Measurements from ENCODE around the gene PDZD2. TPM values are rescaled to one million over a fixed set of nuclear protein-coding genes. Genes with fewer than 3 reads are reported as not detected.

The PDZD2 gene
- total RNA-seq, 2 donors from 2014 or later = 1.4 to 3.0 TPM

GRCh38 chr5:31620026-31620425, 18.9 kb upstream of the PDZD2 start:
- H3K4me1 Mint-ChIP-seq = peaks cover 5% of the 10 kb centered on the region
- H3K27me3 Mint-ChIP-seq = peaks cover 25% of the 10 kb centered on the region
- no peak overlapping the region for H3K4me3 Mint-ChIP-seq
- H3K27ac Mint-ChIP-seq = no peak overlapping the region
- no peak for ATAC-seq
- H3K9me3 ChIP-seq (ENCODE audit: control insufficient read depth, low read length, poor library complexity, severe bottlenecking) = no peaks in the 10 kb centered on the region
- no peaks in the 10 kb centered on the region for H3K36me3 Mint-ChIP-seq (ENCODE audit: low read depth)
- DNase-seq = no peak

DNA sequence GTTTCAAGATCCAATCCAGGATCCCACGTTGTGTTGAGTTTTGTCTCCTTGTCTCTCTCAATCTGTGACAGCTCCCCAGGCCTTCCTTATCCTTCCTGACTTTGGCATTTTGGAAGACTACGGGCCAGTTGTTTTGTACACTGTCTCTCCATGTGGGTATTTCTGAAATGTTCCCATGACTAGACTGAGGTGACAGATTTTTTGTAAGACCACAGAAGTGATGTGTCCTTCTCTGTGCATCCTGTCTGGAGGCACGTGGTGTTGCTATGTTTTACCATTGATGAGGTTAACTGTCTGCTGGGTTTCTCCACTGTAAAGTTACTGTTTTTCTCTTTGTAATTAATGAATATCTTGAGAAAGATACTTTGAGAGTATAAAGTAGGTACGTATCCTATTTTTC, 15.7 kb upstream of the PDZD2 start:
- no peaks in the 10 kb centered on the region for H3K9me3 ChIP-seq (ENCODE audit: control insufficient read depth, low read length, poor library complexity, severe bottlenecking)
- H3K27ac Mint-ChIP-seq = no peak overlapping the region
- H3K4me1 Mint-ChIP-seq = peaks cover 1% of the 10 kb centered on the region
- ATAC-seq (no peak), DNase-seq (no peak)
- peaks cover 39% of the 10 kb centered on the region for H3K27me3 Mint-ChIP-seq
- H3K36me3 Mint-ChIP-seq (ENCODE audit: low read depth) = no peaks in the 10 kb centered on the region
- H3K4me3 Mint-ChIP-seq = no peak overlapping the region

- ATAC-seq = no peak
- H3K4me1 Mint-ChIP-seq = no peaks in the 10 kb centered on the region
- H3K27me3 Mint-ChIP-seq = peaks cover 26% of the 10 kb centered on the region
- H3K36me3 Mint-ChIP-seq (ENCODE audit: low read depth) = no peaks in the 10 kb centered on the region
- no peak overlapping the region for H3K27ac Mint-ChIP-seq
- H3K4me3 Mint-ChIP-seq = no peak overlapping the region
- H3K9me3 ChIP-seq (ENCODE audit: control insufficient read depth, low read length, poor library complexity, severe bottlenecking) = no peaks in the 10 kb centered on the region
- DNase-seq = no peak
Observed at GRCh38 chr5:31625394-31625793, 13.5 kb upstream of the PDZD2 start.

DNA sequence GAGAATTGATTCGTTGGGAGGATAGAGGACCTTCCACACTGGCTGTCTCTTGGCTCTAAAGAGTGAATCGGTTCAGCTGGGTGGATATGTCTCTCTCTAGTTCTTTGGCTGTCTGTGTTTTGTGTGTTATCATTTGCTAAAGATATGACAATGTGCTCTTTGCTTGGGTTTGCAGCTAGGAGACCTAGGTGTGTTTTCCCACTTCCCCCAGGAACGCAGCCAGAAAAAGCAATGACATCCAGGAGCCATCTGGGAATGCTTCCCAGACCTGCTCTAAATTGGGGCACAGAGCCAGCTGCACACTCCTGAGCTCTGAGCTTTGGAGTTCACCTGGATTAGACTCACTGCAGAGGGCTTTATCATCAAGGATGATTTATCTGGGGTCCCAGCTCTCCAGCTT, 12.8 kb upstream of the PDZD2 start:
- ATAC-seq = no peak
- H3K36me3 Mint-ChIP-seq (ENCODE audit: low read depth) = no peaks in the 10 kb centered on the region
- no peak overlapping the region for H3K27ac Mint-ChIP-seq

GRCh38 chr5:31626604-31627234, 12.2 kb upstream of the PDZD2 start:
- H3K9me3 ChIP-seq (ENCODE audit: control insufficient read depth, low read length, poor library complexity, severe bottlenecking) = no peaks in the 10 kb centered on the region
- no peaks in the 10 kb centered on the region for H3K36me3 Mint-ChIP-seq (ENCODE audit: low read depth)
- no peak overlapping the region for H3K4me3 Mint-ChIP-seq
- no peaks in the 10 kb centered on the region for H3K4me1 Mint-ChIP-seq
- peaks cover 32% of the 10 kb centered on the region for H3K27me3 Mint-ChIP-seq
- no peak overlapping the region for H3K27ac Mint-ChIP-seq
- DNase-seq = no peak
- ATAC-seq = no peak

More for the DNA sequence above, 12.8 kb upstream of the PDZD2 start:
- DNase-seq = no peak
- no peaks in the 10 kb centered on the region for H3K9me3 ChIP-seq (ENCODE audit: control insufficient read depth, low read length, poor library complexity, severe bottlenecking)
- H3K4me1 Mint-ChIP-seq = no peaks in the 10 kb centered on the region
- peaks cover 32% of the 10 kb centered on the region for H3K27me3 Mint-ChIP-seq
- no peak overlapping the region for H3K4me3 Mint-ChIP-seq

DNA sequence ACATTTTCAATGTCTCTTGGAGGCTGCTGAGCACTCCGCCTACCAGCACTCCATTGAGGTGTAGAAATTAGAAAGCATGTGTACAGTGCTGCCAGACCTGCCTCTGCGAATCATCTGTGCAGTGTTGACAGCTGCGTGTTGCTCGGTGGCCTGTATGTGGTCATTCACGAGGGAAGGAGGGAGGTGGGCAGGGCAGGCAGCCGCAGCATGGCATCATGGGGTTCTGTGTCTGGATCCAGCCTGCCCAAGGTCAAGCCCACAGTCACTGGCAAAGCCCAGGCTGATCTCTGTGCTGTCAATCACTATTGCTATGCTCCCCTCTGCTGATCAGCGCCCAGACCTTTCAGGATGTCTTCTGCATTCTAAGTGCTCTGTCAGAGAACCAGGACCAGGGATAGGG, 8.0 kb upstream of the PDZD2 start:
- Mint-ChIP-seq H3K36me3 (ENCODE audit: low read depth) (no peaks in the 10 kb centered on the region), H3K4me3 (no peak overlapping the region), H3K27me3 (peaks cover 37% of the 10 kb centered on the region), H3K4me1 (no peaks in the 10 kb centered on the region), H3K27ac (no peak overlapping the region)
- H3K9me3 ChIP-seq (ENCODE audit: control insufficient read depth, low read length, poor library complexity, severe bottlenecking) = no peaks in the 10 kb centered on the region
- no peak for DNase-seq
- ATAC-seq = no peak

DNA sequence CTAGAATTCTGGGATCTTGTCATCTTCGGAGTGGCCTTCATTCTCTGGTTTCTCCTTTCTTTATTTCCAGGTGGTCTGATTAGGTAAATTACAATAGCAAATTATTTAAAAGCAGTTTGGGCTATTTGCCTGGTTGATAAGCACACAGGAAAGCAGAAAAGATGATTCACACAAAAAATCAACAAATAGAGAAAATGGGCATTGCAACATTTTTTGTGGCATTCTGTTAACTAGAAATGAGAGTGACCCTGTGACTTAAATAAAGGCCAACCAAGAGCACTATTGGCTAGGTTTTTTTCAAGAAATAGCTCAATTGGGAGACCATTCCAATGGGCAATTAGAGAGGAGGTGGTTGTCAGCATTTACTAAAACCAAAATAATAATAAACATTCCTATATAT, 6.5 kb upstream of the PDZD2 start:
- Mint-ChIP-seq H3K4me3 (no peak overlapping the region), H3K27me3 (peaks cover 32% of the 10 kb centered on the region), H3K27ac (no peak overlapping the region), H3K4me1 (peaks cover 6% of the 10 kb centered on the region), H3K36me3 (ENCODE audit: low read depth) (no peaks in the 10 kb centered on the region)
- DNase-seq (no peak), ATAC-seq (no peak)
- no peaks in the 10 kb centered on the region for H3K9me3 ChIP-seq (ENCODE audit: control insufficient read depth, low read length, poor library complexity, severe bottlenecking)

GRCh38 chr5:31635446-31635845, 3.5 kb upstream of the PDZD2 start:
- ATAC-seq (no peak), DNase-seq (no peak)
- H3K27ac Mint-ChIP-seq = no peak overlapping the region
- no peaks in the 10 kb centered on the region for H3K36me3 Mint-ChIP-seq (ENCODE audit: low read depth)
- H3K4me3 Mint-ChIP-seq = no peak overlapping the region
- H3K9me3 ChIP-seq (ENCODE audit: control insufficient read depth, low read length, poor library complexity, severe bottlenecking) = no peaks in the 10 kb centered on the region
- H3K27me3 Mint-ChIP-seq = peaks cover 19% of the 10 kb centered on the region
- peaks cover 11% of the 10 kb centered on the region for H3K4me1 Mint-ChIP-seq

DNA sequence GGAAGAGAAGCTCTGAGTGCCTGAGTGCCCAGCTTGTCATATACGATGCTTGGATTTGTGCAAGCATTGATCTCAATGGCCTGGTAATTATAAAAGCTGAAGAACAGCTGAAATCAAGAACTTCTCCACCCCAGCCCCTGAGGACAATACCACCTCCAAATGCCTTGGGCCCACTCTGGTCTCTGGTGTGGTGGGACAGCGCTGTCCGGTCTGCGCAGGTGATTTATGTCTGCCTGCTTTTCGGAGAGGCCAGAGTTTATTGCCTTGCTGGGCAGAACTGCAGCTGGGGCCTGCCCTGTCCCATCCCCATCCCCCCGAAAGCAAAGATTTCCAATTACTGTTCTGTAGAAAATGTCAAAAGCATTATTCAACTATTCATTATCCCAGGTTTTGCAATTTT, 1.1 kb upstream of the PDZD2 start:
- peaks cover 13% of the 10 kb centered on the region for H3K4me1 Mint-ChIP-seq

GRCh38 chr5:31638345-31638744, 586 bp upstream of the PDZD2 start:
- Mint-ChIP-seq H3K27ac (peak overlapping the region; percentile 95), H3K4me1 (peaks cover 13% of the 10 kb centered on the region), H3K4me3 (peak overlapping the region; percentile 94), H3K36me3 (ENCODE audit: low read depth) (no peaks in the 10 kb centered on the region), H3K27me3 (peaks cover 10% of the 10 kb centered on the region)
- no peak for DNase-seq
- ATAC-seq = no peak
- H3K9me3 ChIP-seq (ENCODE audit: control insufficient read depth, low read length, poor library complexity, severe bottlenecking) = no peaks in the 10 kb centered on the region

More for the DNA sequence above, 1.1 kb upstream of the PDZD2 start:
- Mint-ChIP-seq H3K4me3 (peak overlapping the region; percentile 94), H3K36me3 (ENCODE audit: low read depth) (no peaks in the 10 kb centered on the region), H3K27ac (peak overlapping the region; percentile 95), H3K27me3 (peaks cover 14% of the 10 kb centered on the region)
- H3K9me3 ChIP-seq (ENCODE audit: control insufficient read depth, low read length, poor library complexity, severe bottlenecking) = no peaks in the 10 kb centered on the region
- ATAC-seq (no peak), DNase-seq (no peak)

- H3K27ac Mint-ChIP-seq = no peak overlapping the region
- H3K4me1 Mint-ChIP-seq = peaks cover 15% of the 10 kb centered on the region
- peaks cover 10% of the 10 kb centered on the region for H3K27me3 Mint-ChIP-seq
Observed at GRCh38 chr5:31639481-31640411, 815 bp downstream of the PDZD2 start.

GRCh38 chr5:31640573-31640972, 1.6 kb downstream of the PDZD2 start:
- peaks cover 10% of the 10 kb centered on the region for H3K27me3 Mint-ChIP-seq
- peaks cover 16% of the 10 kb centered on the region for H3K4me1 Mint-ChIP-seq
- DNase-seq (no peak), ATAC-seq (no peak)
- no peaks in the 10 kb centered on the region for H3K36me3 Mint-ChIP-seq (ENCODE audit: low read depth)
- no peak overlapping the region for H3K27ac Mint-ChIP-seq
- no peaks in the 10 kb centered on the region for H3K9me3 ChIP-seq (ENCODE audit: control insufficient read depth, low read length, poor library complexity, severe bottlenecking)
- no peak overlapping the region for H3K4me3 Mint-ChIP-seq

More at GRCh38 chr5:31639481-31640411, 815 bp downstream of the PDZD2 start:
- peak; percentile 2 for ATAC-seq
- no peak overlapping the region for H3K4me3 Mint-ChIP-seq
- peak in 1 of 3 donors; percentile 5 for DNase-seq
- H3K9me3 ChIP-seq (ENCODE audit: control insufficient read depth, low read length, poor library complexity, severe bottlenecking) = no peaks in the 10 kb centered on the region
- H3K36me3 Mint-ChIP-seq (ENCODE audit: low read depth) = no peaks in the 10 kb centered on the region

DNA sequence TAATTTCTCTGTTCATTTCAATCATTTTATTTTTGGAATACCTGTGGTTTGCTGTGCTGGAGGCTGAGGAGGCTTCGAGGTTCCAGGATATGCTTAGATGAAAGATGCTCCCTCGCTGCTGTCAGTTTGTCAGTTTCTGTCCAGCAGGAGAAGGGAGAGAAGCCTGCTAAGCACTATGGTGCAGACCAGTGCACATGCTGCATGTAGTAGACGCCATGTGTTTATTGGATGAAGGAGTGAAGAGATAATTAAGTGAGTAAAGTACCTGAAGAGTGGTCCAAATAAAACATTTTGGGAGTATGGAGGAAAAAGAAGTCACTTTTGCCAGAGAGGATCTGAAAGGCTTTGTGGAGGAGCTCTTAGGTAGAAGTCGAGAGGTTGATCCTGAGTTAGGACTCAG, 2.1 kb downstream of the PDZD2 start:
- H3K9me3 ChIP-seq (ENCODE audit: control insufficient read depth, low read length, poor library complexity, severe bottlenecking) = no peaks in the 10 kb centered on the region
- Mint-ChIP-seq H3K27me3 (peaks cover 8% of the 10 kb centered on the region), H3K4me3 (no peak overlapping the region), H3K27ac (no peak overlapping the region), H3K4me1 (peaks cover 16% of the 10 kb centered on the region), H3K36me3 (ENCODE audit: low read depth) (no peaks in the 10 kb centered on the region)
- no peak for ATAC-seq
- no peak for DNase-seq
